HEK293T (cell line): ENCODE measurements around the gene CD8B.
"Not testable (repeated sequence)": the region's sequence is repeated elsewhere in the genome, so short reads cannot be mapped to it uniquely, and the experiment has no call there.

Experiments
- BHLHE40 ChIP-seq: fragments of 450-650 bp; IDR thresholded peaks from 2 replicates; pipeline ENCODE4 v1.6.1; 2016; ENCODE audit warnings: mild to moderate bottlenecking, moderate library complexity, borderline replicate concordance
- ELF4 ChIP-seq: fragments of 450-650 bp; IDR thresholded peaks from 2 replicates; pipeline ENCODE4 v1.6.1; 2017; ENCODE audit warnings: antibody characterized with exemption
- FOXA1 ChIP-seq: fragments of 450-650 bp; IDR thresholded peaks from 2 replicates; pipeline ENCODE4 v1.6.1; 2016; ENCODE audit warnings: mild to moderate bottlenecking
- FOXK2 ChIP-seq: fragments of 450-650 bp; IDR thresholded peaks from 2 replicates; pipeline ENCODE4 v1.6.1; 2016; ENCODE audit warnings: mild to moderate bottlenecking
- FOXM1 ChIP-seq: fragments of 450-650 bp; IDR thresholded peaks from 2 replicates; pipeline ENCODE4 v1.6.1; 2017; ENCODE audit warnings: mild to moderate bottlenecking, borderline replicate concordance
- HDGF ChIP-seq: fragments of 450-650 bp; IDR thresholded peaks from 2 replicates; pipeline ENCODE4 v1.6.1; 2017; ENCODE audit warnings: antibody characterized with exemption, borderline replicate concordance
- L3MBTL2 ChIP-seq: fragments of 450-650 bp; conservative IDR thresholded peaks from 2 replicates; pipeline ENCODE4 v1.6.1; 2016; ENCODE audit warnings: mild to moderate bottlenecking
- LEF1 ChIP-seq: fragments of 450-650 bp; IDR thresholded peaks from 2 replicates; pipeline ENCODE4 v1.6.1; 2017; ENCODE audit warnings: mild to moderate bottlenecking, borderline replicate concordance
- NFRKB ChIP-seq: fragments of 450-650 bp; IDR thresholded peaks from 2 replicates; pipeline ENCODE4 v1.6.1; 2016; ENCODE audit warnings: mild to moderate bottlenecking, moderate library complexity
- SP1 ChIP-seq: fragments of 450-650 bp; IDR thresholded peaks from 2 replicates; pipeline ENCODE4 v1.6.1; 2017
- SUZ12 ChIP-seq: fragments of 450-650 bp; IDR thresholded peaks from 2 replicates; pipeline ENCODE4 v1.6.1; 2016; ENCODE audit warnings: mild to moderate bottlenecking
- TARDBP ChIP-seq: fragments of 450-650 bp; IDR thresholded peaks from 2 replicates; pipeline ENCODE4 v1.6.1; 2016
- ZNF384 ChIP-seq: fragments of 450-650 bp; IDR thresholded peaks from 2 replicates; pipeline ENCODE4 v1.6.1; 2016
- TF ChIP-seq, protein P1 (sequence below): fragments of 450-650 bp; IDR thresholded peaks from 2 replicates; pipeline ENCODE4 v1.6.1; 2016

DNA sequence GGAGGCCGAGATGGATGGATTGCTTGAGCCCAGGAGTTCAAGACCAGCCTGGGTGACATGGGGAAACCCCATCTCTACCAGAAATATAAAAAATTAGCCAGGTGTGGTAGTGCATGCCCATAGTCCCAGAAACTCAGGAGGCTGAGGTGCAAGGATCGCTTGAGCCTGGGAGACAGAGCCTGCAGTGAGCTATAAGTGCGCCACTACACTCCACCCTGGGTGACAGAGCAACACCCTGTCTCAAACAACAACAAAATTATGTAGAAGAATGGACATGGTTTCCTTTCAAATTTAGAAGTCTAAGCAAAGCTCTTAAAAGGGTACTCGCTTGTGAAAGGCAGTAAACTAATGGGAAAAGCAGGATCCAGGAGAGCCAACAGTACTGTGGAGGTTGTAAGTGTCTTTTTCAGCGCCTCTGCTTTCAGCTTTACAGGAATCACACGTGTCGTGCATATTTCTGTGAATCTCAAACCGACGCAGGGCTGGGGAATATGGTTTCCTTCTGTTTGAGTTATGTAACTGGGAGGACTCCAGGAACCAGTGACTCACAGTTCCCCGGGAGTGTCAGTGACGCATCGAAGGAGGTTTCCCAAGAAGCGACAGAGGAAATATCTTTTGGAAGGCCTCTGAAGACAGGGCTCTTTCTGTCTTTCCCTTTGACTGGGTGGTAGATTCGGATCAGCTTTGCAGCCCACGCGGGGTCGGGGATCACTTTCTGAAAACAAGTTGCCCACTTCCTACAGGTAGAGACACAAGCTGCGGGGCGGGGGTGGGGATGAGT, 24.6 kb downstream of the CD8B start:
- not testable (repeated sequence) for TF ChIP-seq SUZ12, HDGF, ELF4, ZNF384, NFRKB, BHLHE40, FOXA1, TARDBP, FOXM1, SP1, FOXK2, LEF1, L3MBTL2
- TF ChIP-seq, protein P1, sequence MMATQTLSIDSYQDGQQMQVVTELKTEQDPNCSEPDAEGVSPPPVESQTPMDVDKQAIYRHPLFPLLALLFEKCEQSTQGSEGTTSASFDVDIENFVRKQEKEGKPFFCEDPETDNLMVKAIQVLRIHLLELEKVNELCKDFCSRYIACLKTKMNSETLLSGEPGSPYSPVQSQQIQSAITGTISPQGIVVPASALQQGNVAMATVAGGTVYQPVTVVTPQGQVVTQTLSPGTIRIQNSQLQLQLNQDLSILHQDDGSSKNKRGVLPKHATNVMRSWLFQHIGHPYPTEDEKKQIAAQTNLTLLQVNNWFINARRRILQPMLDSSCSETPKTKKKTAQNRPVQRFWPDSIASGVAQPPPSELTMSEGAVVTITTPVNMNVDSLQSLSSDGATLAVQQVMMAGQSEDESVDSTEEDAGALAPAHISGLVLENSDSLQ, result not testable (repeated sequence)
